Fibroblast of mammary gland (primary cell): ENCODE data around the gene SDR42E2.

Experiments used
- DNase-seq: peaks from one replicate; pipeline ENCODE4 v3.0.0-alpha.2; 2010; ENCODE audit warnings: low read depth
- H3K4me3 ChIP-seq: 2 replicates; pipeline ENCODE4 v1.5.1; 2011; ENCODE audit warnings: low read depth, mild to moderate bottlenecking, low read length, moderate library complexity; ENCODE audit not compliant: control insufficient read depth
- CTCF ChIP-seq: conservative IDR thresholded peaks from 2 replicates; pipeline ENCODE4 v1.5.1; 2011; ENCODE audit warnings: low read depth, low read length, inconsistent platforms; ENCODE audit not compliant: control insufficient read depth, insufficient read depth

Gene SDR42E2

GRCh38 chr16:22190776-22191531 is 28.6 kb downstream of the SDR42E2 start:
- peak overlapping the region; percentile 57 for H3K4me3 ChIP-seq
- no peak for TF ChIP-seq CTCF
- DNase-seq: peak; percentile 100

GRCh38 chr16:22191532-22192260 is 29.4 kb downstream of the SDR42E2 start:
- peak overlapping the region; percentile 57 for H3K4me3 ChIP-seq
- DNase-seq: peak; percentile 52
- no peak for TF ChIP-seq CTCF

GRCh38 chr16:22192261-22193062 is 30.2 kb downstream of the SDR42E2 start:
- no peak for TF ChIP-seq CTCF
- peak; percentile 98 for DNase-seq
- H3K4me3 ChIP-seq: peak overlapping the region; percentile 57

- DNase-seq: no peak
Measured at GRCh38 chr16:22193063-22193411, 30.7 kb downstream of the SDR42E2 start.

GRCh38 chr16:22194707-22195444 is 32.6 kb downstream of the SDR42E2 start:
- no peak overlapping the region for H3K4me3 ChIP-seq
- no peak for TF ChIP-seq CTCF
- DNase-seq: no peak

More at GRCh38 chr16:22193063-22193411, 30.7 kb downstream of the SDR42E2 start:
- TF ChIP-seq CTCF: no peak
- H3K4me3 ChIP-seq: peak overlapping the region; percentile 19

GRCh38 chr16:22195445-22195694 is 33.1 kb downstream of the SDR42E2 start:
- no peak overlapping the region for H3K4me3 ChIP-seq
- no peak for DNase-seq
- no peak for TF ChIP-seq CTCF
